22Rv1 (cell line): Measurements from ENCODE around the gene CRHR2.
"Not testable (repeated sequence)": the region's sequence is repeated elsewhere in the genome, so short reads cannot be mapped to it uniquely, and the experiment has no call there.

Experiments used
- H3K27ac ChIP-seq: fragments of 450-650 bp; 2 replicates; pipeline ENCODE4 v1.5.1; 2017
- ZFX ChIP-seq: fragments of 450-650 bp; IDR thresholded peaks from 2 replicates; pipeline ENCODE4 v1.6.1; 2017; ENCODE audit warnings: antibody characterized with exemption, borderline replicate concordance
- TF ChIP-seq, protein P1 (sequence below): fragments of 450-650 bp; IDR thresholded peaks from 2 replicates; pipeline ENCODE4 v1.5.1; 2017; ENCODE audit warnings: mild to moderate bottlenecking

Gene CRHR2

DNA sequence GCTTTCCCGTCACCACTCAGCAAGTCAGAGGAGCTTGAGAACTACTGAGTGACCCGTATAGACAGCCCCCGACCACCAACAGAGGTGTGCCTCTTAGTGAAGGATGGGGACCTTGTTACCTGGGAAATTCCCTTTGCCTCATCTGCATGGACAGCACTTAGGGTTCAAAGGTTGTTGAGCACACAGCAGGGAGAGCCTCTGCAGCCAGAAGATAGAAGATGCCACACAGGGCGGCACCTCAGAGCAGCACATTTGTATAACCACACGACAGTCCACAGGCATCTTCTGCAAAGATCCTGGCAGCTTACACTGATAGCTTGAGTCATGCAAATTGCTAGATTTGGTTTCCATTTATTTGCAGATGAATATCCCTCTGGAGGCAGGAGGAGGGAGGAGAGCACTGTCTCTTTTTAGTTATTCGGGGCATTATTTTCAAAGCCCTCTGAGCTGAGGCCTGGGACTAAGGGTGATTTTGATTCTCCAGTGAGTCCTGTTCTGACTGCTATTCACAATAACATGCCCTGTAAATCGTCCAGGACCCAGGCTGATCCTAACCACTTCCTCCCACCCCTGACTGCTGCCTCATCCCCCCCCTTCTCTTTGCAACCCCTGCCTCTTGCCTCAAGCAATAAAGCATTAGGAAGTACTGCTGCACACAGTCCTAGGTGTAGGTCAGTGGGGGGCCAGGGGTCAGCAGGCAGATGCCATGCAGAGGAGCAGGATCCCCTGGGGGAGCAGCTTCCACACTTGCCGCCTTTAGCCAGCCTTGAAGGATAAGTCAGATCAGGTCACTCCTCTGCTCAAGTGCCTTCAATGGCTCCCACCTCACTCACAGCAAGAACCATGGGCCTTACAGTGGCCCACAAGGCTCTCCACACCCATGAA lies 45.0 kb upstream of the CRHR2 start:
- TF ChIP-seq ZFX: no peak
- TF ChIP-seq, protein P1, sequence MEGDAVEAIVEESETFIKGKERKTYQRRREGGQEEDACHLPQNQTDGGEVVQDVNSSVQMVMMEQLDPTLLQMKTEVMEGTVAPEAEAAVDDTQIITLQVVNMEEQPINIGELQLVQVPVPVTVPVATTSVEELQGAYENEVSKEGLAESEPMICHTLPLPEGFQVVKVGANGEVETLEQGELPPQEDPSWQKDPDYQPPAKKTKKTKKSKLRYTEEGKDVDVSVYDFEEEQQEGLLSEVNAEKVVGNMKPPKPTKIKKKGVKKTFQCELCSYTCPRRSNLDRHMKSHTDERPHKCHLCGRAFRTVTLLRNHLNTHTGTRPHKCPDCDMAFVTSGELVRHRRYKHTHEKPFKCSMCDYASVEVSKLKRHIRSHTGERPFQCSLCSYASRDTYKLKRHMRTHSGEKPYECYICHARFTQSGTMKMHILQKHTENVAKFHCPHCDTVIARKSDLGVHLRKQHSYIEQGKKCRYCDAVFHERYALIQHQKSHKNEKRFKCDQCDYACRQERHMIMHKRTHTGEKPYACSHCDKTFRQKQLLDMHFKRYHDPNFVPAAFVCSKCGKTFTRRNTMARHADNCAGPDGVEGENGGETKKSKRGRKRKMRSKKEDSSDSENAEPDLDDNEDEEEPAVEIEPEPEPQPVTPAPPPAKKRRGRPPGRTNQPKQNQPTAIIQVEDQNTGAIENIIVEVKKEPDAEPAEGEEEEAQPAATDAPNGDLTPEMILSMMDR: no peak
- no peak overlapping the region for H3K27ac ChIP-seq

- TF ChIP-seq, protein P1: no peak
- TF ChIP-seq ZFX: no peak
- no peak overlapping the region for H3K27ac ChIP-seq
Observed at GRCh38 chr7:30726296-30727006, 44.2 kb upstream of the CRHR2 start.

DNA sequence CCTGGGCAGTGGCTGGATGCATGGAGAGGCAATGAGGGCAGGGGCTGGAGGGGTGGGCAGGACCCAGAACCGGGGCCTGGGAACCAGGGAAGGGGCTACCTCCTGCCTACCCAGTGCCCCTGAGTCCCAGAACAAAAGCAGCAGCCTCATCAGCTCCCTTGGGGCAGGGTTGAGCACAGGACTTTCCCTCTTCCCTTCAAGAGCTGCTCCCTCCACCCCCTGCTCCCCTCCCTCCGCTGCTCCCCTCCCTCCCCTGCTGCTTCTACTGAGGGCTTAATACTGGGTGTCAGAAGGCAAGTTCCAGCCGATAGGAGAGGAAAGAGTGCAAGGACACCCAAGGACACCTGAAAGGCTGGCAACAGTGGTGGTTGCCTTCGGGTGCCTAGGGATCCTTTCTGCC lies 41.5 kb upstream of the CRHR2 start:
- H3K27ac ChIP-seq: no peak overlapping the region
- TF ChIP-seq ZFX: no peak
- TF ChIP-seq, protein P1: no peak

DNA sequence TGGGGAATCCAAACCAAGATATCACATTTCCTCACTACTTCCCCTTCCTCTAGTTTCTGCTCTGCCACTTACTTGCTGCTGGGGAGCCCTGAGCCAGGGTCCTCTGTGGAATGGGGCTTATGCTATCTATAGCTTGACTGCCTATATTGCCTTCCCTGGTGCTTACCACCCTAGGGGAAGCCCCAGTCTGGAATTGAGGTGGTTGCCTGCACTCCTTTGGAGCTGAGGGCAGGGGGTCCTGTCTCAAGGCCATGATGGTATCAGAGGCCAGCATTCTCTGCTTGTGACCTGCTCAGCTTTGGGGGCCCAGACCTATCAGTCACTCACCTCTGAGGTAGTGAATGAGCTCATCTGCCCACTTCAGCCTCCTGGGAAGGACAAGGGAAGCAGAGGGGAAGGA lies 40.4 kb upstream of the CRHR2 start:
- no peak overlapping the region for H3K27ac ChIP-seq
- TF ChIP-seq, protein P1: no peak
- no peak for TF ChIP-seq ZFX

GRCh38 chr7:30722187-30722586 lies 39.9 kb upstream of the CRHR2 start:
- TF ChIP-seq, protein P1: no peak
- no peak for TF ChIP-seq ZFX
- H3K27ac ChIP-seq: no peak overlapping the region

- H3K27ac ChIP-seq: no peak overlapping the region
- TF ChIP-seq ZFX: no peak
- TF ChIP-seq, protein P1: no peak
Observed at GRCh38 chr7:30721211-30721610, 39.0 kb upstream of the CRHR2 start.

DNA sequence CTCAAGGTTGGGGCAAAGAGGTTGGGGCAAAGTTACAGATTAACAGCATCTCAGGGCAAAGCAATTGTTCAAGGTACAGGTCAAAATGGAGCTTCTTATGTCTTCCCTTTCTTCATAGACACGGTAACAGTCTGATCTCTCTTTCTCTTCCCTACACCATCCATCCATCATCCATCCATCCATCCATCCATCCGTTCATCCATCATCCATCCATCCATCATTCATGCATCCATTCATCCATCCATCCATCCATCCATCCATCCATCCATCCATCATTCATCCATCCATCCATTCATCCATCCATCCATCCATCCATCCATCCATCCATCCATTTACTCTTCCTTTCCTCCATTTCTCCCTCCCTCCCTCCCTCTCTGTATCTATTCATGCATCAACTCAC lies 37.2 kb upstream of the CRHR2 start:
- H3K27ac ChIP-seq: not testable (repeated sequence)

GRCh38 chr7:30717181-30717580 lies 34.9 kb upstream of the CRHR2 start:
- TF ChIP-seq, protein P1: no peak
- TF ChIP-seq ZFX: no peak
- H3K27ac ChIP-seq: no peak overlapping the region
